K562 (cell line): Measurements from ENCODE around the gene ABHD17C. TPM values are rescaled to one million over a fixed set of nuclear protein-coding genes. Genes with fewer than 3 reads are reported as not detected.

Experiments used
- ATAC-seq: fragments of 200-7000 bp; cut with Tn5 transposase; 3 replicates; pipeline ENCODE4 v1.9.1; 2020; ENCODE audit warnings: moderate library complexity
- BruUV-seq: library from RNA; stranded (reverse); fragments of 400-500 nt; replicated peaks from 2 replicates; lab custom pipeline; 2021; lab: Mats Ljungman, UMichigan
- CTCF ChIA-PET: fragments of 300-600 bp; formaldehyde crosslinking; extraction: SDS; loops from one replicate; lab custom pipeline; 2021; ENCODE audit warnings: low intra/inter-chr PET ratio; lab: Yijun Ruan, JAX
- POLR2A ChIA-PET: fragments of 300-600, 350-650 bp; sonication (Branson Sonifier 250); formaldehyde crosslinking; extraction: SDS; loops from one replicate; lab custom pipeline; 2021; ENCODE audit warnings: antibody characterized with exemption, inconsistent platforms; lab: Yijun Ruan, JAX
- DNase-seq, 4 experiments: peaks; one replicate each; pipeline versions ENCODE4 v3.0.0 to v3.0.0-alpha.2; 2011 to 2018; ENCODE audit warnings: low spot score in 3 of 4, mixed read lengths in 3 of 4; ENCODE audit errors: extremely low read depth in 1 of 4
- FAIRE-seq: peaks from 2 replicates; lab custom pipeline; 2011; peaks lifted over from hg19 to GRCh38; lab: Jason Lieb, UNC
- H2AFZ ChIP-seq: 2 replicates; pipeline ENCODE4 v1.6.0; 2011; ENCODE audit warnings: low read depth, low read length, control low read depth, inconsistent platforms
- H3K27ac ChIP-seq: fragments of 200-600 bp; 3 replicates; pipeline ENCODE4 v1.8.0; 2011; ENCODE audit warnings: low read depth, mild to moderate bottlenecking, control low read depth, inconsistent platforms, low read length, moderate library complexity, mixed read lengths; ENCODE audit errors: extremely low read depth
- H3K27me3 ChIP-seq, 2 experiments: fragments of 300-600 bp in 1 of 2; 2 replicates in 1 of 2; 3 replicates in 1 of 2; pipeline versions ENCODE4 v1.6.0 to v1.8.0; 2011; ENCODE audit warnings: inconsistent platforms in 2 of 2, low read length in 2 of 2, mild to moderate bottlenecking in 1 of 2, mixed read lengths in 1 of 2, moderate library complexity in 1 of 2; ENCODE audit not compliant: control insufficient read depth in 2 of 2, insufficient read depth in 2 of 2
- H3K36me3 ChIP-seq: fragments of 300-600 bp; 3 replicates; pipeline ENCODE4 v1.8.0; 2011; ENCODE audit warnings: mild to moderate bottlenecking, low read length, inconsistent platforms; ENCODE audit not compliant: control insufficient read depth, insufficient read depth
- H3K4me1 ChIP-seq, 2 experiments: fragments of 200-600 bp in 1 of 2; replicated peaks in 1 of 2; 2 replicates in 1 of 2; 3 replicates in 1 of 2; pipeline versions ENCODE4 v1.5.1 to v1.8.0; 2011; ENCODE audit warnings: inconsistent platforms in 2 of 2, low read length in 2 of 2, mild to moderate bottlenecking in 1 of 2, mixed read lengths in 1 of 2, moderate library complexity in 1 of 2; ENCODE audit not compliant: control insufficient read depth in 2 of 2, insufficient read depth in 2 of 2
- H3K4me2 ChIP-seq: 2 replicates; pipeline ENCODE4 v1.6.1; 2011; ENCODE audit warnings: low read length, control low read depth, inconsistent platforms, mixed read lengths; ENCODE audit not compliant: insufficient read depth
- H3K4me3 ChIP-seq: fragments of 200-600 bp; sonication (generic), shearing (Covaris generic); 2 replicates; pipeline ENCODE4 v1.5.1; 2016; ENCODE audit warnings: control low read depth, inconsistent platforms
- H3K79me2 ChIP-seq: fragments of 200-600 bp; 3 replicates; pipeline ENCODE4 v1.8.0; 2011; ENCODE audit warnings: low read length, inconsistent platforms; ENCODE audit not compliant: control insufficient read depth, insufficient read depth
- H3K9ac ChIP-seq, 2 experiments: 2 replicates each; pipeline versions ENCODE4 v1.6.0 to v1.6.1; 2011; ENCODE audit warnings: low read depth in 2 of 2, low read length in 2 of 2, control low read depth in 1 of 2, inconsistent platforms in 1 of 2, mild to moderate bottlenecking in 1 of 2, mixed read lengths in 1 of 2; ENCODE audit not compliant: insufficient read depth in 1 of 2
- H3K9me1 ChIP-seq: one replicate; pipeline ENCODE4 v1.6.0; 2011; ENCODE audit warnings: inconsistent platforms, mild to moderate bottlenecking, low read length, moderate library complexity; ENCODE audit not compliant: control insufficient read depth, insufficient read depth
- H3K9me3 ChIP-seq: replicated peaks from 2 replicates; pipeline ENCODE4 v1.5.1; 2011; ENCODE audit warnings: low read depth, low read length, inconsistent platforms; ENCODE audit not compliant: control insufficient read depth, insufficient read depth
- H4K20me1 ChIP-seq: replicated peaks from 2 replicates; pipeline ENCODE4 v1.6.1; 2011; ENCODE audit warnings: low read length, inconsistent platforms, mixed read lengths; ENCODE audit not compliant: control insufficient read depth, insufficient read depth
- BMI1 ChIP-seq: fragments of 150-350 bp; IDR thresholded peaks from 2 replicates; pipeline ENCODE4 v1.6.1; 2014; ENCODE audit warnings: low read length
- HSF4 ChIP-seq: fragments of 250-450 bp; sonication (Bioruptor Pico); IDR thresholded peaks from 2 replicates; pipeline ENCODE4 v2.1.2; 2022; ENCODE audit warnings: mild to moderate bottlenecking, moderate library complexity, borderline replicate concordance
- KAT2B ChIP-seq: IDR thresholded peaks from one replicate; pipeline ENCODE4 v1.6.1; 2012; ENCODE audit warnings: low read depth, mild to moderate bottlenecking, control low read depth, inconsistent platforms, low read length, moderate library complexity
- PHB ChIP-seq: fragments of 250-450 bp; sonication (Bioruptor Pico); IDR thresholded peaks from 2 replicates; pipeline ENCODE4 v1.5.0; 2021
- POLR2AphosphoS5 ChIP-seq: IDR thresholded peaks from 2 replicates; pipeline ENCODE4 v1.6.1; 2011; ENCODE audit warnings: mild to moderate bottlenecking, low read depth, low read length, moderate library complexity; ENCODE audit not compliant: control insufficient read depth, insufficient read depth
- SMARCA5 ChIP-seq: fragments of 450-650 bp; IDR thresholded peaks from 2 replicates; pipeline ENCODE4 v1.6.1; 2016
- ZNF3 ChIP-seq: fragments of 250-450 bp; sonication (Bioruptor Pico); IDR thresholded peaks from 2 replicates; pipeline ENCODE4 v1.5.0; 2021; ENCODE audit warnings: mild to moderate bottlenecking, moderate library complexity
- ZNF445 ChIP-seq: fragments of 250-450 bp; sonication (Bioruptor Pico); IDR thresholded peaks from 2 replicates; pipeline ENCODE4 v1.4.0; 2020; ENCODE audit warnings: low read depth, mild to moderate bottlenecking, moderate library complexity
- WGBS: fragments of 100-300 bp; shearing (Covaris generic); methylation state at CpG from one replicate; pipeline ENCODE4 v1.1.6; 2016; ENCODE audit warnings: low coverage, mixed read lengths; ENCODE audit not compliant: insufficient coverage; ENCODE audit errors: missing lambda C conversion rate; 5-methylcytosine and 5-hydroxymethylcytosine counted together
- in situ Hi-C: fragments of 300-500 bp; cut with MboI; formaldehyde crosslinking; loops from 4 replicates; pipeline ENCODE4 v1.15.0; 2018; ENCODE audit warnings: inconsistent platforms, mixed read lengths
- intact Hi-C: fragments of 100-400 bp; cut with micrococcal nuclease; formaldehyde crosslinking; loops from 2 replicates; pipeline ENCODE4 v1.14.2; 2022
- polyA plus RNA-seq, 8 experiments: library from polyadenylated mRNA; depleted of rRNA in 4 of 8; stranded (reverse) in 5 of 8; unstranded in 3 of 8; fragments of >200 nt; fragmentation: Nextera tagmentation in 2 of 8; fragmentation: Illumina TruSeq in 1 of 8; extraction: Ambion mirVana in 2 of 8; extraction: Trizol in 1 of 8; gene quantifications; 2 replicates each; pipeline versions ENCODE4 v1.2.1 to v1.2.3, GENCODE V29; 2011 to 2014; ENCODE audit warnings: inconsistent platforms in 1 of 8, missing spikeins in 1 of 8
- total RNA-seq, 7 experiments: library from RNA; depleted of rRNA in 6 of 7; stranded (reverse); fragments of >200 nt in 6 of 7; fragmentation: Illumina TruSeq in 2 of 7; extraction: Trizol in 2 of 7; gene quantifications; 2 replicates each; pipeline versions ENCODE4 v1.2.1 to v1.2.3, GENCODE V29; 2011 to 2021; ENCODE audit warnings: low replicate concordance in 1 of 7

The ABHD17C gene
- total and polyA plus RNA-seq, 9 of the 15 experiments (the other 6 are each of a cell fraction or from before 2014, with no cell fraction given): 0.04 to 0.42 (median 0.19) TPM; not detected in 1

DNA sequence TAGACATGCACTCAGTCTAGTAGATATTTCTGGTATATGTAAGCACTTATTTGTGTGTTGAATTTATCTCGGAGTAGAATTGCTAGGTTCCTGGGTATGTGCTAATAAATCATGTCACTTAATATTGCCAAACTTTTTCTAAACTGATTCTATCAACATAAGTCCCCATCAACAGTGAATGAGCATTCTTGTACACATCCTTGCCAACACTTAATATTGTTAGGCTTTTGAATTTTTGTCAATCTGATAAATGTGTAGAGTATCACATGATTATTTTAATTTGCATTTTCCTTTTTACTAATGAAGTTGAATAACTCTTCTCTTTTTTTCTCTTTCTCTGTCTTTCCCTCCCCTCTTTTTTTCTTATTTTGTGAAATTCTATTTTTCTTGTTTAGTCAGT lies 50.8 kb downstream of the ABHD17C start:
- POLR2A ChIA-PET: no interaction called here
- peaks cover 5 to 20% of the 10 kb centered on the region in 2 experiments; a peak in 4 of 5 replicates for H3K27me3 ChIP-seq
- no peak overlapping the region for H3K9ac ChIP-seq
- H3K27ac ChIP-seq: no peak overlapping the region
- intact Hi-C loops (no loop called here), in situ Hi-C loops (no loop called here)
- H3K4me2 ChIP-seq: no peak overlapping the region
- H4K20me1 ChIP-seq: no peaks in the 10 kb centered on the region
- H2AFZ ChIP-seq: no peak overlapping the region
- H3K4me1 ChIP-seq: no peaks in the 10 kb centered on the region; a peak in 1 of 5 replicates
- H3K9me3 ChIP-seq: no peaks in the 10 kb centered on the region
- CTCF ChIA-PET: no interaction called here
- H3K79me2 ChIP-seq: no peaks in the 10 kb centered on the region
- no peak for ATAC-seq
- no peaks in the 10 kb centered on the region for H3K9me1 ChIP-seq
- TF ChIP-seq BMI1: no peak
- TF ChIP-seq KAT2B: no peak
- TF ChIP-seq POLR2AphosphoS5: no peak
- no peak for TF ChIP-seq PHB (CRISPR knock-in tag)
- TF ChIP-seq SMARCA5: no peak
- TF ChIP-seq ZNF3: no peak
- TF ChIP-seq HSF4 (CRISPR knock-in tag): no peak
- TF ChIP-seq ZNF445 (CRISPR knock-in tag): no peak
- BruUV-seq: no TSS peak
- FAIRE-seq: no peak
- WGBS: 0% methylated on average over 1 of the region's 1 CpG
- DNase-seq: no peak
- H3K4me3 ChIP-seq: no peak overlapping the region
- no peaks in the 10 kb centered on the region for H3K36me3 ChIP-seq
